Esophagus squamous epithelium (tissue), 4 donors: ENCODE measurements around the gene EPG5.
"Not testable (repeated sequence)": the region's sequence is repeated elsewhere in the genome, so short reads cannot be mapped to it uniquely, and the experiment has no call there.

ENCODE experiments used
- CTCF ChIP-seq, 6 experiments: fragments of 450-650 bp in 4 of 6; fragments of 200-600 bp in 2 of 6; sonication (generic) in 2 of 6; IDR thresholded peaks; one replicate each; pipeline ENCODE4 v1.5.1; 2016 to 2019; ENCODE audit warnings: antibody characterized with exemption in 6 of 6, mild to moderate bottlenecking in 4 of 6, moderate library complexity in 4 of 6
- POLR2A ChIP-seq, 4 donors: fragments of 450-650 bp; IDR thresholded peaks; one replicate each; pipeline ENCODE4 v1.6.1; 2017; ENCODE audit warnings: antibody characterized with exemption in 4 of 4, mild to moderate bottlenecking in 4 of 4, moderate library complexity in 3 of 4

GRCh38 chr18:45826716-45827115, 140.4 kb downstream of the EPG5 start:
- TF ChIP-seq CTCF, POLR2A (IDR thresholded peaks at IDR 0.05): not testable (repeated sequence)
